ENCODE data around the gene HDGFL3. TPM values are rescaled to one million over a fixed set of nuclear protein-coding genes. Genes with fewer than 3 reads are reported as not detected.
A peak's percentile ranks its signal among the peaks of the same experiment; 100 is the strongest.

Gene HDGFL3
- total and polyA plus RNA-seq, 9 of the 15 experiments (the other 6 are each of a cell fraction or from before 2014, with no cell fraction given), result 6.7 to 42.0 (median 31.4) TPM

GRCh38 chr15:83092309-83092976, 115.2 kb downstream of the HDGFL3 start:
- ChIA-PET CTCF (ENCODE audit: low intra/inter-chr PET ratio) (no interaction called here), POLR2A (interaction anchor here (0.7 to 2.7 kb wide), 5 partner anchors 9 to 26 kb away, joined by 3 to 8 read pairs (median 5); partner anchors contain the start of gene TM6SF1)
- peak; percentile 52 to 96 (median 74) for DNase-seq (ENCODE audit: extremely low read depth in 1 of 4, low spot score in 3 of 4)
- Histone ChIP-seq H3K4me3 (no peak overlapping the region), H3K4me2 (ENCODE audit: insufficient read depth, low read length) (peak overlapping the region; percentile 70), H2AFZ (ENCODE audit: low read depth, low read length) (peak overlapping the region; percentile 63), H3K27ac (ENCODE audit: extremely low read depth, low read depth, low read length) (peak overlapping the region; percentile 87), H4K20me1 (replicated peaks; ENCODE audit: control insufficient read depth, insufficient read depth, low read length) (no peaks in the 10 kb centered on the region), H3K36me3 (ENCODE audit: control insufficient read depth, insufficient read depth, low read length) (no peaks in the 10 kb centered on the region), H3K27me3 (ENCODE audit: control insufficient read depth in 2 of 2, insufficient read depth in 2 of 2, low read length in 2 of 2) (no peaks in the 10 kb centered on the region), H3K4me1 (replicated peaks in 1 of 2; ENCODE audit: control insufficient read depth in 2 of 2, insufficient read depth in 2 of 2, low read length in 2 of 2) (peaks cover 6 to 23% of the 10 kb centered on the region in 2 experiments; a peak in 4 of 5 replicates), H3K9ac (ENCODE audit: insufficient read depth in 1 of 2, low read depth in 2 of 2, low read length in 2 of 2) (peak overlapping the region in 1 of 2 experiments; percentile 53; a peak in 2 of 4 replicates), H3K79me2 (ENCODE audit: control insufficient read depth, insufficient read depth, low read length) (no peaks in the 10 kb centered on the region), H3K9me1 (ENCODE audit: control insufficient read depth, insufficient read depth, low read length) (no peaks in the 10 kb centered on the region), H3K9me3 (replicated peaks; ENCODE audit: control insufficient read depth, insufficient read depth, low read depth, low read length) (no peaks in the 10 kb centered on the region)
- intact Hi-C loops (cut with micrococcal nuclease) (loop anchor here (2.0 kb wide), 2 partner anchors 16 to 28 kb away; no protein-coding TSS in a partner anchor), in situ Hi-C loops (cut with MboI) (no loop called here)
- peak; percentile 96 for FAIRE-seq
- no TSS peak for BruUV-seq (replicated peaks)
- ATAC-seq, result peak; percentile 98
- 19% methylated on average over 4 of the region's 4 CpGs for WGBS (ENCODE audit: insufficient coverage, low coverage, missing lambda C conversion rate)
- TF ChIP-seq GTF2A2 (tag; IDR thresholded peaks at IDR 0.05), result no peak
- peak; percentile 96 for TF ChIP-seq ARID1B (IDR thresholded peaks at IDR 0.05)
- TF ChIP-seq U2AF2 (optimal IDR thresholded peaks at IDR 0.05; ENCODE audit: low read depth, low read length), result no peak
- TF ChIP-seq MAFG (tag; conservative IDR thresholded peaks at IDR 0.05), result no peak
- no peak for TF ChIP-seq PHF21A (IDR thresholded peaks at IDR 0.05; ENCODE audit: borderline replicate concordance, low read depth)
- no peak for TF ChIP-seq TRIM28 (IDR thresholded peaks at IDR 0.05)
- TF ChIP-seq NCOA2 (IDR thresholded peaks at IDR 0.05; ENCODE audit: partially characterized antibody in 2 of 2), result no peak
- peak; percentile 52 to 70; a peak in 1 of 4 replicates for TF ChIP-seq UBTF (IDR thresholded peaks at IDR 0.05; ENCODE audit: borderline replicate concordance in 1 of 2, low read depth in 2 of 2, low read length in 2 of 2)
- no peak for TF ChIP-seq ZFP1 (CRISPR knock-in tag; IDR thresholded peaks at IDR 0.05)
- no peak for TF ChIP-seq ATF2 (CRISPR knock-in tag; IDR thresholded peaks at IDR 0.05)
- no peak for TF ChIP-seq XRCC3 (IDR thresholded peaks at IDR 0.05)
- TF ChIP-seq ZSCAN29 (IDR thresholded peaks at IDR 0.05), result no peak
- TF ChIP-seq HDAC3 (IDR thresholded peaks at IDR 0.05; ENCODE audit: borderline replicate concordance, partially characterized antibody), result peak; percentile 70
- TF ChIP-seq BCL6 (CRISPR knock-in tag; IDR thresholded peaks at IDR 0.05), result no peak
- no peak for TF ChIP-seq POLR2G (IDR thresholded peaks at IDR 0.05; ENCODE audit: low read depth, low read length)
- TF ChIP-seq KDM5B (IDR thresholded peaks at IDR 0.05; ENCODE audit: insufficient replicate concordance, low read depth, low read length), result no peak
- no peak for TF ChIP-seq ILF3 (IDR thresholded peaks at IDR 0.05; ENCODE audit: borderline replicate concordance)
